A549 (cell line): ENCODE measurements around the gene ZNF628. TPM values are rescaled to one million over a fixed set of nuclear protein-coding genes. Genes with fewer than 3 reads are reported as not detected.

Experiments used
- ATAC-seq, 2 experiments: fragments of 200-7000 bp in 1 of 2; fragments of >200 bp in 1 of 2; cut with Nextera tagmentation in 1 of 2; cut with Tn5 transposase in 1 of 2; 3 replicates each; pipeline versions ENCODE4 v1.8.0 to v1.9.1; 2018 to 2020; ENCODE audit warnings: mild to moderate bottlenecking in 1 of 2, moderate library complexity in 1 of 2
- CTCF ChIA-PET: fragments of 300-600 bp; sonication (Branson Sonifier 250); formaldehyde crosslinking; extraction: SDS; loops from one replicate; lab custom pipeline; 2021; ENCODE audit warnings: antibody characterized with exemption, inconsistent platforms; lab: Yijun Ruan, JAX
- POLR2A ChIA-PET: fragments of 350-600 bp; formaldehyde crosslinking; extraction: SDS; loops from one replicate; lab custom pipeline; 2021; ENCODE audit warnings: antibody characterized with exemption, inconsistent platforms; lab: Yijun Ruan, JAX
- DNase-seq, 2 experiments: peaks; one replicate each; pipeline versions ENCODE4 v3.0.0 to v3.0.0-alpha.2; 2011 to 2016; ENCODE audit warnings: low read depth in 1 of 2, low spot score in 1 of 2
- FAIRE-seq: peaks from 2 replicates; lab custom pipeline; 2011; peaks lifted over from hg19 to GRCh38; lab: Jason Lieb, UNC
- H3K27ac ChIP-seq, 2 experiments: fragments of >200 bp; sonication (Bioruptor Twin); formaldehyde crosslinking; 3 replicates each; pipeline ENCODE4 v1.5.1; 2016 to 2017
- H3K4me1 ChIP-seq: fragments of >200 bp; sonication (Bioruptor Twin); formaldehyde crosslinking; 3 replicates; pipeline ENCODE4 v1.6.1; 2016
- H3K4me2 ChIP-seq: fragments of >200 bp; sonication (Bioruptor Twin); formaldehyde crosslinking; 3 replicates; pipeline ENCODE4 v1.6.1; 2016
- H3K4me3 ChIP-seq: fragments of >200 bp; sonication (Bioruptor Twin); formaldehyde crosslinking; 3 replicates; pipeline ENCODE4 v1.5.1; 2016
- H3K9me3 ChIP-seq: fragments of >200 bp; sonication (Bioruptor Twin); formaldehyde crosslinking; 3 replicates; pipeline ENCODE4 v1.6.1; 2016
- CBX8 ChIP-seq: fragments of 200-600 bp; sonication (generic); IDR thresholded peaks from 2 replicates; pipeline ENCODE4 v1.6.1; 2016
- CEBPB ChIP-seq, 2 experiments: fragments of >200 bp in 1 of 2; sonication (Bioruptor Twin) in 1 of 2; formaldehyde crosslinking in 1 of 2; IDR thresholded peaks; 2 replicates each; pipeline ENCODE4 v1.6.1; 2012 to 2016
- CHD4 ChIP-seq: fragments of 200-600 bp; sonication (generic); IDR thresholded peaks from 2 replicates; pipeline ENCODE4 v1.6.1; 2016; ENCODE audit warnings: antibody characterized with exemption, mild to moderate bottlenecking, borderline replicate concordance
- EHMT2 ChIP-seq: fragments of 200-600 bp; sonication (generic); IDR thresholded peaks from 2 replicates; pipeline ENCODE4 v1.6.1; 2016; ENCODE audit warnings: antibody characterized with exemption, low read depth, mild to moderate bottlenecking, moderate library complexity
- FOSB ChIP-seq: fragments of 250-450 bp; sonication (Bioruptor Pico); IDR thresholded peaks from 2 replicates; pipeline ENCODE4 v1.5.0; 2020; ENCODE audit warnings: mild to moderate bottlenecking, moderate library complexity
- HEYL ChIP-seq: fragments of 250-450 bp; sonication (Bioruptor Pico); IDR thresholded peaks from 2 replicates; pipeline ENCODE4 v1.8.0; 2021; ENCODE audit warnings: mild to moderate bottlenecking, moderate library complexity
- HOXA7 ChIP-seq: fragments of 250-450 bp; sonication (Bioruptor Pico); IDR thresholded peaks from 2 replicates; pipeline ENCODE4 v1.5.0; 2020; ENCODE audit warnings: mild to moderate bottlenecking, moderate library complexity
- HOXB13 ChIP-seq: fragments of 250-450 bp; sonication (Bioruptor Pico); IDR thresholded peaks from 2 replicates; pipeline ENCODE4 v1.5.0; 2020; ENCODE audit warnings: low read depth, mild to moderate bottlenecking, moderate library complexity
- HOXB5 ChIP-seq: fragments of 250-450 bp; sonication (Bioruptor Pico); IDR thresholded peaks from 2 replicates; pipeline ENCODE4 v1.5.0; 2020; ENCODE audit warnings: mild to moderate bottlenecking, moderate library complexity
- JUN ChIP-seq, 2 experiments: fragments of >200 bp; sonication (Bioruptor Twin); formaldehyde crosslinking; IDR thresholded peaks; 2 replicates in 1 of 2; 3 replicates in 1 of 2; pipeline ENCODE4 v1.6.1; 2016 to 2017
- KDM1A ChIP-seq: fragments of 200-600 bp; sonication (generic); IDR thresholded peaks from 2 replicates; pipeline ENCODE4 v1.6.1; 2016; ENCODE audit warnings: low read depth, mild to moderate bottlenecking
- MYC ChIP-seq: IDR thresholded peaks from 2 replicates; pipeline ENCODE4 v1.6.1; 2012; ENCODE audit warnings: mild to moderate bottlenecking, inconsistent platforms, low read length, improper control_type of control experiment, borderline replicate concordance
- NPAS2 ChIP-seq: fragments of 250-450 bp; sonication (Bioruptor Pico); IDR thresholded peaks from 2 replicates; pipeline ENCODE4 v1.8.0; 2022; ENCODE audit warnings: mild to moderate bottlenecking, moderate library complexity, borderline replicate concordance
- POLR2AphosphoS2 ChIP-seq: conservative IDR thresholded peaks from 2 replicates; pipeline ENCODE4 v1.6.1; 2012; ENCODE audit warnings: low read length, improper control_type of control experiment, inconsistent platforms
- RAD21 ChIP-seq, 2 experiments: fragments of >200 bp in 1 of 2; sonication (Bioruptor Twin) in 1 of 2; formaldehyde crosslinking in 1 of 2; IDR thresholded peaks in 1 of 2; conservative IDR thresholded peaks in 1 of 2; 2 replicates in 1 of 2; 3 replicates in 1 of 2; pipeline ENCODE4 v1.6.1; 2012 to 2018; ENCODE audit warnings: inconsistent platforms in 1 of 2
- SMC3 ChIP-seq: fragments of >200 bp; sonication (Bioruptor Twin); formaldehyde crosslinking; IDR thresholded peaks from 3 replicates; pipeline ENCODE4 v1.6.1; 2018; ENCODE audit warnings: inconsistent platforms
- SREBF2 ChIP-seq: fragments of 450-650 bp; IDR thresholded peaks from 2 replicates; pipeline ENCODE4 v1.6.1; 2014; ENCODE audit warnings: mild to moderate bottlenecking, moderate library complexity
- ZNF302 ChIP-seq: fragments of 250-450 bp; sonication (Bioruptor Pico); IDR thresholded peaks from 2 replicates; pipeline ENCODE4 v1.9.0; 2021; ENCODE audit warnings: inconsistent platforms, mild to moderate bottlenecking, moderate library complexity
- ZSCAN20 ChIP-seq: fragments of 250-450 bp; sonication (Bioruptor Pico); IDR thresholded peaks from 2 replicates; pipeline ENCODE4 v1.8.0; 2022; ENCODE audit warnings: mild to moderate bottlenecking, moderate library complexity
- WGBS: methylation state at CpG from one replicate; pipeline ENCODE4 v1.1.6; 2017; ENCODE audit errors: missing lambda C conversion rate; 5-methylcytosine and 5-hydroxymethylcytosine counted together
- polyA plus RNA-seq, 4 experiments: library from polyadenylated mRNA; depleted of rRNA in 3 of 4; stranded (reverse); fragments of >200 nt; fragmentation: RNase III in 1 of 4; extraction: RNeasy Plus Mini Kit Qiagen cat#74134 plus additional on column Dnase treatment in 1 of 4; gene quantifications; 2 replicates in 3 of 4; 3 replicates in 1 of 4; pipeline ENCODE4 v1.2.3, GENCODE V29; 2011 to 2017
- TF ChIP-seq, protein P1 (sequence below): fragments of >200 bp; sonication (Bioruptor Twin); formaldehyde crosslinking; IDR thresholded peaks from 2 replicates; pipeline ENCODE4 v1.6.1; 2016
- TF ChIP-seq, protein P2 (sequence below): fragments of 200-600 bp; sonication (generic); IDR thresholded peaks from 2 replicates; pipeline ENCODE4 v1.6.1; 2016; ENCODE audit warnings: antibody characterized with exemption, mild to moderate bottlenecking, moderate library complexity
- TF ChIP-seq, protein P3 (sequence below): fragments of 250-450 bp; sonication (Bioruptor Pico); IDR thresholded peaks from 2 replicates; pipeline ENCODE4 v1.5.0; 2020; ENCODE audit warnings: low read depth, mild to moderate bottlenecking, moderate library complexity
- TF ChIP-seq, protein P4 (sequence below): fragments of 250-450 bp; sonication (Bioruptor Pico); IDR thresholded peaks from 2 replicates; pipeline ENCODE4 v1.5.0; 2021; ENCODE audit warnings: mild to moderate bottlenecking, moderate library complexity, borderline replicate concordance
- TF ChIP-seq, protein P5 (sequence below): fragments of >200 bp; sonication (Bioruptor Twin); formaldehyde crosslinking; IDR thresholded peaks from 3 replicates; pipeline ENCODE4 v1.5.1; 2016
- TF ChIP-seq, protein P6 (sequence below): IDR thresholded peaks from 2 replicates; pipeline ENCODE4 v1.6.1; 2012; ENCODE audit warnings: low read depth, borderline replicate concordance

The ZNF628 gene
- polyA plus RNA-seq, 2 of the 4 experiments (the other 2 are of a cell fraction) = 0.32 to 5.7 TPM

DNA sequence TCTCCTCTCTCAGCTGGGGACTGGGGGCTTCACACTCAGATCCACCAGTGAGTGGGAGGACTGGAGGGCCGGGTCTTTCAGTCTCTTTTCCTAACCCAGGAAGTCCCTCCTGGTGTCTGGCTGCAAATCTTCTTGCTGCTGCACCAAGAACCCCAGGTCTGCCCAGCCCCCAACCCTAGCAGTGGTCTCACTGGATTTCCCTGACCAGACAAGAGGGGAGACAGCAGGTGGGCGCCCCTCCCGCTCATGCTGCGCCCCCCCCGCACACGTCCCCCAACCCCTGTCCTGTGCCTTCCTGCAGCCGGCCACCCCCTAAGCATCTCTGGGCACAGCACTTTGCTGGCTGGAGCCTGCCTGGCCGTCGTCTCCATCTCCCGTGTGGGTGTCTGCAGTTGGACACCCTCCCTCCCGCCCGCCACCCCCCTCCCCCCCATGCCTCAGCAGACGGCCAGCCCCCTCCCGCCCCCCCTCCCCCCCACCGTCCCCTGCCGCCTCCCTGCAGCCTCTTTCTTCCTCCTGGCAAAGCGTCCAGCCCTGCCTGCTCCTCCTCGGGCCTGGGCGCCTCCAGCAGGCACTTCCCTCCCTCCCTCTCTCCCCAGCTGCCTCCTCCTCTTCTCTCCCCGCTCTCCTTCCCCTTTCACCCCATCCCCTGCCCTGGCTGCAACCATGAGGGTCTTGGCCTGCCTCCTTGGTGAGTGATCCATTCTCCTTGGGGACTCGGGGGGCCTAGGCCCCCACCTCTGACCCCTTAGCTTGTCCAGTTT lies 11.7 kb downstream of the ZNF628 start, which contains the start of gene SSC5D:
TSS of gene SSC5D (plus strand) at position 513 of the 764 bp plus-strand sequence. CDS start at position 667, 154 bp downstream.
- POLR2A ChIA-PET = interaction anchor here (1.0 to 4.1 kb wide), 3 partner anchors 12 to 137 kb away, joined by 3 to 53 read pairs (median 8); partner anchors contain the start of genes ZNF628, ZNF784 and ZNF865
- TF ChIP-seq CEBPB (IDR thresholded peaks at IDR 0.05) (no peak), SREBF2 (no peak), RAD21 (conservative IDR thresholded peaks at IDR 0.05 in 1 of 2, IDR thresholded peaks at IDR 0.05 in 1 of 2) (no peak), ZSCAN20 (no peak), NPAS2 (CRISPR knock-in tag) (no peak), FOSB (no peak), HEYL (CRISPR knock-in tag) (no peak), CBX8 (no peak), HOXB5 (CRISPR knock-in tag) (no peak), JUN (IDR thresholded peaks at IDR 0.05) (no peak), POLR2AphosphoS2 (no peak), HOXA7 (CRISPR knock-in tag) (no peak), HOXB13 (no peak)
- TF ChIP-seq, protein P1, sequence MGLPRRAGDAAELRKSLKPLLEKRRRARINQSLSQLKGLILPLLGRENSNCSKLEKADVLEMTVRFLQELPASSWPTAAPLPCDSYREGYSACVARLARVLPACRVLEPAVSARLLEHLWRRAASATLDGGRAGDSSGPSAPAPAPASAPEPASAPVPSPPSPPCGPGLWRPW = no peak
- TF ChIP-seq, protein P2, sequence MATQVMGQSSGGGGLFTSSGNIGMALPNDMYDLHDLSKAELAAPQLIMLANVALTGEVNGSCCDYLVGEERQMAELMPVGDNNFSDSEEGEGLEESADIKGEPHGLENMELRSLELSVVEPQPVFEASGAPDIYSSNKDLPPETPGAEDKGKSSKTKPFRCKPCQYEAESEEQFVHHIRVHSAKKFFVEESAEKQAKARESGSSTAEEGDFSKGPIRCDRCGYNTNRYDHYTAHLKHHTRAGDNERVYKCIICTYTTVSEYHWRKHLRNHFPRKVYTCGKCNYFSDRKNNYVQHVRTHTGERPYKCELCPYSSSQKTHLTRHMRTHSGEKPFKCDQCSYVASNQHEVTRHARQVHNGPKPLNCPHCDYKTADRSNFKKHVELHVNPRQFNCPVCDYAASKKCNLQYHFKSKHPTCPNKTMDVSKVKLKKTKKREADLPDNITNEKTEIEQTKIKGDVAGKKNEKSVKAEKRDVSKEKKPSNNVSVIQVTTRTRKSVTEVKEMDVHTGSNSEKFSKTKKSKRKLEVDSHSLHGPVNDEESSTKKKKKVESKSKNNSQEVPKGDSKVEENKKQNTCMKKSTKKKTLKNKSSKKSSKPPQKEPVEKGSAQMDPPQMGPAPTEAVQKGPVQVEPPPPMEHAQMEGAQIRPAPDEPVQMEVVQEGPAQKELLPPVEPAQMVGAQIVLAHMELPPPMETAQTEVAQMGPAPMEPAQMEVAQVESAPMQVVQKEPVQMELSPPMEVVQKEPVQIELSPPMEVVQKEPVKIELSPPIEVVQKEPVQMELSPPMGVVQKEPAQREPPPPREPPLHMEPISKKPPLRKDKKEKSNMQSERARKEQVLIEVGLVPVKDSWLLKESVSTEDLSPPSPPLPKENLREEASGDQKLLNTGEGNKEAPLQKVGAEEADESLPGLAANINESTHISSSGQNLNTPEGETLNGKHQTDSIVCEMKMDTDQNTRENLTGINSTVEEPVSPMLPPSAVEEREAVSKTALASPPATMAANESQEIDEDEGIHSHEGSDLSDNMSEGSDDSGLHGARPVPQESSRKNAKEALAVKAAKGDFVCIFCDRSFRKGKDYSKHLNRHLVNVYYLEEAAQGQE = no peak
- peak within 1 kb of the TSS; percentile 97 for H3K4me2 ChIP-seq
- ATAC-seq = no peak
- 0 out of 3 replicates have a peak within 1 kb of the TSS, but pooled peaks have one; percentile 5 for H3K4me3 ChIP-seq
- 28% methylated on average over 7 of the region's 21 CpGs for WGBS
- peaks cover 69% of the 10 kb centered on the region for H3K4me1 ChIP-seq
- no peaks in the 10 kb centered on the region for H3K9me3 ChIP-seq
- CTCF ChIA-PET = interaction anchor here (1.2 to 17.3 kb wide), 7 partner anchors 10 to 187 kb away, joined by 3 to 219 read pairs (median 14); partner anchors contain the start of gene ZNF628
- peak within 1 kb of the TSS; percentile 61 to 93 for H3K27ac ChIP-seq
- FAIRE-seq = no peak
- no peak for DNase-seq

DNA sequence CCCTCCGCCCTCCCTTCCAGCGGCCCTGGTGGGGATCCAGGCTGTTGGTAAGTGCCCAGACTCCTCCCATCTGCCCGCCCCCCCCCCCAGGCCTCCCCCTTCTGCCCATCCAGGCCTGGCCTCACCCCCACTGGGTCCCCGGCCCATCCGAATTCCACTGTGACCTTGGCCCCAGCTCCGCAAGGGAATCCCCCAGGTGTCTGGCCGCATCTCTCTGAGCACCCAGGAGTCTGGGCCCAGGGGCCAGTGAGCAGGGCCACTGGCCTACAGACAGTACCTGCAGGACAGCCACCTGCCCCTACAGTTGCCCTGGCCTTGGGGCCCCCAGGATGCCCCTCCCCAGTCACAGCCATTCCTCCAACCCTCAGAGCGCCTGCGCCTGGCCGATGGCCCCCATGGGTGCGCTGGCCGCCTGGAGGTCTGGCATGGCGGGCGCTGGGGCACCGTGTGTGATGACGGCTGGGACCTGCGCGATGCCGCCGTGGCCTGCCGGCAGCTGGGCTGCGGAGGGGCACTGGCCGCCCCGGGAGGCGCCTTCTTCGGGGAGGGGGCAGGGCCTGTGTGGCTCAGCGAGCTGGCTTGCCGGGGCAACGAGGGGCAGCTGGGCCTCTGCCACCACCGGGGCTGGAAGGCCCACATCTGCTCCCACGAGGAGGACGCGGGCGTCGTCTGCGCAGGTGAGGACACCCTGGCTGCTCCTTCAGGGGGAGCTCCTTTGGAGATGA lies 12.7 kb downstream of the ZNF628 start:
- Histone ChIP-seq H3K4me1 (peaks cover 69% of the 10 kb centered on the region), H3K4me2 (no peak overlapping the region; the same call in 2 of the 3 replicates), H3K9me3 (no peaks in the 10 kb centered on the region), H3K4me3 (no peak overlapping the region), H3K27ac (peak overlapping the region in 1 of 2 experiments; percentile 93; a peak in 3 of 6 replicates)
- DNase-seq (no peak), ATAC-seq (no peak), FAIRE-seq (no peak)
- POLR2A ChIA-PET = interaction anchor here (1.0 kb wide), 1 partner anchor 136 kb away, joined by 8 read pairs; the partner anchor contains the start of gene ZNF784
- WGBS = 84% methylated on average over 22 of the region's 36 CpGs
- CTCF ChIA-PET = interaction anchor here (0.6 to 17.3 kb wide), 7 partner anchors 10 to 143 kb away, joined by 3 to 219 read pairs (median 14); partner anchors contain the start of gene ZNF628
- TF ChIP-seq, protein P3, sequence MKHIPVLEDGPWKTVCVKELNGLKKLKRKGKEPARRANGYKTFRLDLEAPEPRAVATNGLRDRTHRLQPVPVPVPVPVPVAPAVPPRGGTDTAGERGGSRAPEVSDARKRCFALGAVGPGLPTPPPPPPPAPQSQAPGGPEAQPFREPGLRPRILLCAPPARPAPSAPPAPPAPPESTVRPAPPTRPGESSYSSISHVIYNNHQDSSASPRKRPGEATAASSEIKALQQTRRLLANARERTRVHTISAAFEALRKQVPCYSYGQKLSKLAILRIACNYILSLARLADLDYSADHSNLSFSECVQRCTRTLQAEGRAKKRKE (CRISPR knock-in tag) = no peak
- TF ChIP-seq SREBF2 = no peak
- TF ChIP-seq, protein P4, sequence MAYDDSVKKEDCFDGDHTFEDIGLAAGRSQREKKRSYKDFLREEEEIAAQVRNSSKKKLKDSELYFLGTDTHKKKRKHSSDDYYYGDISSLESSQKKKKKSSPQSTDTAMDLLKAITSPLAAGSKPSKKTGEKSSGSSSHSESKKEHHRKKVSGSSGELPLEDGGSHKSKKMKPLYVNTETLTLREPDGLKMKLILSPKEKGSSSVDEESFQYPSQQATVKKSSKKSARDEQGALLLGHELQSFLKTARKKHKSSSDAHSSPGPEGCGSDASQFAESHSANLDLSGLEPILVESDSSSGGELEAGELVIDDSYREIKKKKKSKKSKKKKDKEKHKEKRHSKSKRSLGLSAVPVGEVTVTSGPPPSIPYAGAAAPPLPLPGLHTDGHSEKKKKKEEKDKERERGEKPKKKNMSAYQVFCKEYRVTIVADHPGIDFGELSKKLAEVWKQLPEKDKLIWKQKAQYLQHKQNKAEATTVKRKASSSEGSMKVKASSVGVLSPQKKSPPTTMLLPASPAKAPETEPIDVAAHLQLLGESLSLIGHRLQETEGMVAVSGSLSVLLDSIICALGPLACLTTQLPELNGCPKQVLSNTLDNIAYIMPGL (CRISPR knock-in tag) = no peak
- no peak for TF ChIP-seq ZNF302 (CRISPR knock-in tag)
- no peak for TF ChIP-seq KDM1A
- TF ChIP-seq CBX8 = no peak
- TF ChIP-seq, protein P5, sequence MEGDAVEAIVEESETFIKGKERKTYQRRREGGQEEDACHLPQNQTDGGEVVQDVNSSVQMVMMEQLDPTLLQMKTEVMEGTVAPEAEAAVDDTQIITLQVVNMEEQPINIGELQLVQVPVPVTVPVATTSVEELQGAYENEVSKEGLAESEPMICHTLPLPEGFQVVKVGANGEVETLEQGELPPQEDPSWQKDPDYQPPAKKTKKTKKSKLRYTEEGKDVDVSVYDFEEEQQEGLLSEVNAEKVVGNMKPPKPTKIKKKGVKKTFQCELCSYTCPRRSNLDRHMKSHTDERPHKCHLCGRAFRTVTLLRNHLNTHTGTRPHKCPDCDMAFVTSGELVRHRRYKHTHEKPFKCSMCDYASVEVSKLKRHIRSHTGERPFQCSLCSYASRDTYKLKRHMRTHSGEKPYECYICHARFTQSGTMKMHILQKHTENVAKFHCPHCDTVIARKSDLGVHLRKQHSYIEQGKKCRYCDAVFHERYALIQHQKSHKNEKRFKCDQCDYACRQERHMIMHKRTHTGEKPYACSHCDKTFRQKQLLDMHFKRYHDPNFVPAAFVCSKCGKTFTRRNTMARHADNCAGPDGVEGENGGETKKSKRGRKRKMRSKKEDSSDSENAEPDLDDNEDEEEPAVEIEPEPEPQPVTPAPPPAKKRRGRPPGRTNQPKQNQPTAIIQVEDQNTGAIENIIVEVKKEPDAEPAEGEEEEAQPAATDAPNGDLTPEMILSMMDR = no peak
- TF ChIP-seq SMC3 = no peak
- no peak for TF ChIP-seq CHD4
- TF ChIP-seq, protein P6, sequence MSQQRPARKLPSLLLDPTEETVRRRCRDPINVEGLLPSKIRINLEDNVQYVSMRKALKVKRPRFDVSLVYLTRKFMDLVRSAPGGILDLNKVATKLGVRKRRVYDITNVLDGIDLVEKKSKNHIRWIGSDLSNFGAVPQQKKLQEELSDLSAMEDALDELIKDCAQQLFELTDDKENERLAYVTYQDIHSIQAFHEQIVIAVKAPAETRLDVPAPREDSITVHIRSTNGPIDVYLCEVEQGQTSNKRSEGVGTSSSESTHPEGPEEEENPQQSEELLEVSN = no peak
- TF ChIP-seq MYC = no peak
- no peak for TF ChIP-seq EHMT2
